DMS79 (cell line): Measurements from ENCODE around the gene B4GALT6.

ENCODE experiments used
- DNase-seq: peaks from one replicate; lab custom pipeline; 2025; lab: John Stamatoyannopoulos, UW

The B4GALT6 gene

GRCh38 chr18:31688606-31689005, 4.2 kb upstream of the B4GALT6 start:
- no peak for DNase-seq

DNA sequence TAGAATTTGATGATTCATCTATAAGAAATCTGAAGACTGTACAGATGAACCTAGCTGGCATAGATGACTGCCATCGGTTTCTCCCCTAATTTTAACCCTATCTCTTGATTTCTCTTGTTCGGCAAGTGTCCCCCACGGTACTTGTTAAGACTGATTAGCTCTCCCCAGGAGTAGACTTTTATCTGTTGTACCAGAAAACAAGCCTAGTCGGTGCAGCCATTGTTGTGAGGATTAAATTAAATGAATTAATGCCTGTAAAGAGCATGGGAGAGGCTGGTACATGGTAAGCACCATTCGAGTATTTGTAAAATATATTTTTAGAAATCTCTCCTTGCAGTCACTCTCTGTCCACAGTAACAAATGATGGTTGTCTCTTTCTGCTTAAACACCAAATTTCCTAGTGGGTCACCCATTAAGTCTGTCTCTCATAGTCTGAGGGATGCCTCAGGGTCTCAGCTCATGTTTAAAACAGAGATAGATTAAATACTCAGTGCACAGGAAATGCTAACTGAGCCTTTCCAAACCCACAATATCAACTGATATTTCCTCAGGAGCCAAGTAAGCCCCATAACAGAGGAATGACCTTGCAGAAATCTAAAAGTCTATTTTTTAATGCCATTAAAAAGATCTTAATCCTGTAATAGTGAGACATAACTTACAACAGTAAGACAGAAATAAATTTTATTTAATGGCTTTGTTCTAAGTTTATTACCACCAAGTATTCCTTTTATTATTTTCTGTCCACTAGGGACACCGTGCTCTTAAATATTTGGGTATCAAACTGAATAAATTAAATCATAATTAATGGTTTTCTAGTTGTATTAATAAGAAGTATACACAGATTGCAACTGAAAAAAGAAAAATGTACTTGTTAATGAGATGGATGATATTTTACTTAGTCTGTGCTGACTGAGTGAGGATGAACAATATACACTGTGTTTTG, 2.9 kb upstream of the B4GALT6 start:
- no peak for DNase-seq

DNA sequence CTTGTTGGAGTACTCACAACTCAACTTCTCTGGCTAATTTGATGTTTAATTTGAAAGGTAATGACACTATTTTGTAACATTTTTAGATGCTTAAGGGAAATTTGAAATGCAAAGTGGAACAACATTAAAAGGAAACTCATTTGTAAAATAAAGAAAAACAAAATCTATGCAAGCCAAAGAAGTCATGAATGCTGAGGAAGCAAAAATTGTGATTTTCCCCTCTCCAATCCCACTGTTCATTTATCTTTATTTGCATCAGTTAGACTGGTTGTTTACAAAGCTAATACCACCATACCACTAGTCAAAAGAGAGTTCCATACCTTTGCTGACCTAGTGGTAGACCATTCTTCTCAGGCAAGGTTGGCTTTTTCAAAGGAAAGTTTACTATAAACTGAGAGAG, 2.2 kb upstream of the B4GALT6 start:
- DNase-seq, result no peak

- DNase-seq, result no peak
Measured at GRCh38 chr18:31685097-31686082, 1.0 kb upstream of the B4GALT6 start.

DNA sequence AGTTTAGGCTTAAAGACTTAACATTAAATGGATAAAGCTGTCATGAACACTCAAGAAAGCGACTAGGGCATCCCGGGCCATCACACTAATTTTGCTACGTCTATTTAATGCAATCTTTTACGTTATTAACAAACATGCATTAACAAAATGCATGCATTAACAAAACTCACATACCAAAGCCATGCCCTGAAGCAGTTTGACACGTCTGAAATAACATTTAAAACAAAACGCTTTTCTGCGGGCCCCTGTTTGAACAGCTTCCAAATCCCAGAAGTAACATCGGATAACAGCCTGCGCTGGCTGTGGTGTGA, 458 bp downstream of the B4GALT6 start:
- no peak for DNase-seq

GRCh38 chr18:31683106-31683505, 1.3 kb downstream of the B4GALT6 start:
- no peak for DNase-seq

DNA sequence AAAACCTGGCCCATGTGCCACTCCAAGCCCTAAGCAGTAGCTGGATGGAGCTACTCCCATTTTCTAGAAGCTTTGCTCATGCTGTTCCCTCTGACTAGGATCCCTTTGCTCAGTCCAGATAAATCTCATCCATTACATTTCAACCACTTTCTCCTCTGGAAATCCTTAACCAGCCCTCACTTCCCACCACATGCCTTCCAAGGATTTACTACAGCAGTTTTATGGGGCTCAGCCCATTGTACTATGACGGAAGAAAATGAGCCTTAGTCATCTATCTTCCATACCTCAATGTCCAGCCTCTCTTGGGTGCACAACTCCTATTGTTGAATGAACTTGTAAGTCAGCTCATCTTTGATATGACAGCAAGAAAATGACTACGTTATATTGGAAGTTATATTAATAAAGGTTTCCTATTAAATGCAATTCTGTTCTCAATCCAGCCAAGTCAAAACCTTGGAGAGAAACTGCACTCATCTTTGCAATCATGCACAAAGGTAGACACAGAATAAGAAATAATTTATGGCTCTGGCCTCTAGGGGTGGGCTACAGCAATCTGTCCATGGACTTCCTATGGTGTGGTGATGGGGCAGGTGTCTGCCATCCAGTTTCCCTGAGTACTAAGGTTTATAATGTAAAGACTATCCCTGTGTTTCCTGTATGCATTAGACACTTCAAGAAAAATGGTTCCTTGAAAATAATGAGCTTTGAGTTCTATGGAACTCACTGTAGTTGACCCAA, 3.4 kb downstream of the B4GALT6 start:
- DNase-seq, result no peak

DNA sequence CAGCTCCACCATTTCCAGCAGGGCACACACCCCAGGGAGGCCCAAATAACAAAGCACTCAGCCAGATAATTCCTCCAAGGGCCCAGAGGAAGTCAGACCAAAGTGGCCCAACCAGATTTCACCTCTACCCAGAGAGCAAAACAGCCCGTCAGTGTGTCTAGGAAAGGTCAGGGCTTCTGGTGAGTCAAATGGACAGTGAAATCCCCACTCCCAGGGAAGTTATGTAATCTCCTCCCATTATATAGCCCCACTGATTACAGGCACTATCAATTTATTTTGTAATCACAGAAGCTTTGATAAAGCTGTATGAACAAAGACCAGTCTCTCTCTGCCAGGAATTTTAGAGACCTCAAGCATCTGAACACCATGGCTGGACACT, 4.0 kb downstream of the B4GALT6 start:
- no peak for DNase-seq

GRCh38 chr18:31679791-31680432, 4.5 kb downstream of the B4GALT6 start:
- DNase-seq, result no peak

DNA sequence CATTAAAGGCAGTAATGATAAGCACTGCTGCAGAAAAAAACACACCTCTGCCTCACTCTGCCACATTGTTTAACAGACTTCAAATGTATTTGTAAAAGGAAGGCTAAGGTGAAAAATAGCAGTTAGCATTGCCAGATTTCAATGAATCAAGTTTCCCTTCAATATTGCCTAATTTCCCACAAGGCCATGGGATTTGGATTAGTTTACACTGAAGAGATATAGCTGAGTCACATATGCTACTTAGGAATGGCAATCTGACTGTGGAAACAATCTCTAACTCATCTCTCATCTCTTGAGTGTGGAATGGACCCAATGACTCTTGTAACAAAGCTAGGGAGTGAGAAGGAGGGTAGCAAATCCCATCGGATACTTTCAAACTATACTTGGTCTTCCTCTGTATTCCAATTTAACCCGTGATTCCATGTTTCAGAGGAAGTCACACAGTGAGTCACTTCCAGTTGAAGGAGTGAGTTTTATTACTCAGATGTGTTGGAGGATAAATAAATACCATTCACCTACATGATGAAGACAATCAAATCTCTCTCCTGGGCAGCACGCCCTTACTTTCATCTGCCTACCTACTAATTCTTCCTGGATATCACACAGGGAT, 5.1 kb downstream of the B4GALT6 start:
- DNase-seq, result no peak

GRCh38 chr18:31678425-31678824, 6.0 kb downstream of the B4GALT6 start:
- DNase-seq, result no peak

GRCh38 chr18:31677592-31677991, 6.8 kb downstream of the B4GALT6 start:
- no peak for DNase-seq

- no peak for DNase-seq
Measured at GRCh38 chr18:31675404-31675803, 9.0 kb downstream of the B4GALT6 start.

- DNase-seq, result no peak
Measured at GRCh38 chr18:31672628-31673135, 11.7 kb downstream of the B4GALT6 start.

DNA sequence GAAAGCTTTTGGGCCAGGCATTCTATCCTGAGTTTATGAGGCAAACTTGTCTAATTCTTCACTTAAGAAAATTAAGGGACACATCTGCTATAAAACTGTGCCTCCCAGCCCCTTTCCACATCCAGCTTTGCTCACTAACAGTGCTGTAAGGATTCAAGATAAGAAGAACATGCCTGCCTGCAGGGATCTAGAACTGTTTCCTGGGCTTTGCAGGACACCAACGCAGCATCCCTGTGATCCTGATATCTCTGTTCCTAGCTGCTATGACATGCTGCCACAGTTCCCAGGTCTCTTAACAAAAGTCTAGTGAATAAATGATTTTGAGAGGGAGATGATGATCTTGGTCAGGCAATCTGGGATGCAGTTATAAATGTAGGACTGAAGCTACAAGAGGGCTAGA, 12.4 kb downstream of the B4GALT6 start:
- no peak for DNase-seq

DNA sequence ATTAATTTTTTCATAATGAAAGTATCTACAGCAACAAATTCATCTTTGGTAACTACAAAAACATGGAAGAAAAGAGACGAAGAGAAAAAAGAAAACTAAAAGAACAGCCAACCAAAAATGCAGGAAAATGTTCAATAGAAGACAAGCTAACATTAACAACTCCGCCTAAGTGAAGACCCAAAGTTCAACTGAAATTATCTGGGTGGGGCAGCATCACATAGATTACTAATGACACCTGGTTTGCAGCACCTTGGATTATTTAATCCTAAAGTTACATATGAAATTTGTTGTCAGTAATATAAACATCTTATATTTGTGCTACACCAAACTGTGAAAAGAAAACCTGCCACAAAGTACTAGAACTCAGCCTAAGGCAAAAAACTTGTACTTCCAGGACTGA, 14.8 kb downstream of the B4GALT6 start:
- DNase-seq, result no peak

DNA sequence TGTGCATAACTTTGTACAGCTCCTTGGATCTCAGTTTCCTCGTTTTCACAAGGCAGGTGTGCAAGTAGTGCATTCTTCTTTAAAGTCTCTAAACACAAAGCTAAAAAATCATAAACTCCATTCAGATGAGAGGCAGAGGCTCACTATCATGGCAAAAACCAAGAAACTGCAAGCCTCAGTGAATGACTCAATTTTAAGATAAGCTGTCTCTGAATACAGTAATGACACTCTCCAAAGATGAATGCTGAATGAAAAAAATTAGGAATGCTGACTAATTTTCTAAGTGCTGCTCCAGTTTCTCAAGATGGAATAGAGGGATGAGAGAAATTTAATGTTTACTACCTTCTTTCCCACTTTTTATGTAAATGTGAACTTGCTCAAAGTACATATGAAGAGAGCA, 17.2 kb downstream of the B4GALT6 start:
- no peak for DNase-seq

- no peak for DNase-seq
Measured at GRCh38 chr18:31666055-31666454, 18.3 kb downstream of the B4GALT6 start.

GRCh38 chr18:31664101-31664500, 20.3 kb downstream of the B4GALT6 start:
- no peak for DNase-seq

GRCh38 chr18:31661965-31662364, 22.4 kb downstream of the B4GALT6 start:
- DNase-seq, result no peak

GRCh38 chr18:31660763-31661162, 23.6 kb downstream of the B4GALT6 start:
- DNase-seq, result no peak
